ENCODE results near the gene RNASE7.

GRCh38 chr14:20998139-20998538, 44.0 kb upstream of the RNASE7 start:
- TF ChIP-seq SIN3A (IDR thresholded peaks at IDR 0.05; ENCODE audit: low read depth), result no peak
- TF ChIP-seq POLR2AphosphoS5 (IDR thresholded peaks at IDR 0.05; ENCODE audit: low read depth, low read length), result no peak
- no peak for TF ChIP-seq CTCF (IDR thresholded peaks at IDR 0.05 in 2 of 3, conservative IDR thresholded peaks at IDR 0.05 in 1 of 3; ENCODE audit: borderline replicate concordance in 1 of 3, insufficient read depth in 1 of 3, low read depth in 2 of 3, low read length in 2 of 3)
- TF ChIP-seq CBX3 (IDR thresholded peaks at IDR 0.05; ENCODE audit: low read depth), result no peak
- no peak for TF ChIP-seq POLR2A (IDR thresholded peaks at IDR 0.05; ENCODE audit: borderline replicate concordance, extremely low read depth, insufficient read depth, insufficient read length)
- no peak for TF ChIP-seq JUND (IDR thresholded peaks at IDR 0.05)
- TF ChIP-seq ZBTB33 (IDR thresholded peaks at IDR 0.05; ENCODE audit: extremely low read depth, insufficient replicate concordance, low read length), result no peak
- no peak for TF ChIP-seq EGR1 (IDR thresholded peaks at IDR 0.05; ENCODE audit: low read depth)
- no peak for TF ChIP-seq RAD21 (IDR thresholded peaks at IDR 0.05; ENCODE audit: low read depth)
- TF ChIP-seq YY1 (IDR thresholded peaks at IDR 0.05; ENCODE audit: extremely low read depth, insufficient replicate concordance, low read depth, low read length), result no peak
- no peak for TF ChIP-seq EZH2 (IDR thresholded peaks at IDR 0.05)
- no peak for TF ChIP-seq MAX (IDR thresholded peaks at IDR 0.05)
